ENCODE measurements around the gene TPRX1.
A peak's percentile ranks its signal among the peaks of the same experiment; 100 is the strongest.
"Not testable (repeated sequence)": the region's sequence is repeated elsewhere in the genome, so short reads cannot be mapped to it uniquely, and the experiment has no call there.

The TPRX1 gene

DNA sequence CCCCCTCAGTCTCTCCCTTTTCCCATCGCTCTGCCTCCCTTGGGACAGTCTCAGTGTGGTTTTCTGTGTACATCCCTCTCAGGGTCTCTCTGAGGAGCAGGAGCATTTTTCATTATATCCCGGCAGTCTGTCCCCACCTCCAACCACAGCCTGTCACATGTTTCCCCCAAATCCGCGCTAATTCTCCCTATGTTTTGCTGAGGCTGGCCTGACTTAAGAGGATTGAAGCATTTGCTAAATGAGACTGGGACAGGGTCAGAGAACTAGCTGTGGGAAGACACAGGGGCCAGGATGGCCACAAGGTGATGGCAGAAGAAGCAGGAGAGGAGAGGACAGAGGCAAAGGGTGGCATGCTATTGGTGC lies 5.5 kb downstream of the TPRX1 start:
- DNase-seq: no peak

GRCh38 chr19:47797996-47798903 lies 6.1 kb downstream of the TPRX1 start:
- no peak for DNase-seq

DNA sequence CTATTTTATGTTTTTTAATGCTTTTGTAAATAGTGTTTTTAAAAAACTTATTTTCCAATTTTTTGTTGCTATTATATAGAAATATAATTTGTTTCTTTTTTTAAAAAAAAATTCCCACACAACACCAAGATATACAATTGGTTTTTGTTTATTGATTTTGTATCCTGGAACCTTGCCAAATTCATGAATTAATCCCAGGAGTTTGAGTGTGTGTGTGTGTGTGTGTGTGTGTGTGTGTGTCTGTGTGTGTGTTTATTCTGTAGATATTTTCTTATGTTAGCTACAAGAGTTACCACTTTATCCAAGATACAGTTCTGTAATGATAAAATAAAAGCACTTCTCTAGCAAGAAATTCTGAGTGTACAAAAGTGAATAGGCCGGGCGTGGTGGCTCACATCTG lies 7.6 kb downstream of the TPRX1 start:
- DNase-seq: no peak

- no peak for DNase-seq
These were observed 9.8 kb downstream of the TPRX1 start for GRCh38 chr19:47794526-47794925.

DNA sequence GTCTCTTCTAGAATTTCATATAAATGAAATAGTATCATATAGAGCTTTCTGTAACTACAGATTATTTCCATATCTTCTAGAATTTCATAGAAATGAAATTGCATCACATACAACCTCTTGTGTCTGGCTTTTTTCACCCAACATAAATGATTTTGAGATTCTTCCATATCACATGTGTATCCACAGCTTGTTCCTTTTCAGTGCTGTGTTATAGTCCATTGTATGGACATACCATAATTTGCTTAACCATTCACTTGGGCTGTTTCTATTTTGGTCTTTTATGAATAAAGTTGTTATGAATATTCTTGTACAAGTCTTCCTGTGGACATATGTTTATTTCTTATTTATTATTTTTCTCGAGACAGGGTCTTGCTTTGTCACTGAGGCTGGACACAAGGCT lies 11.7 kb downstream of the TPRX1 start:
- no peak for DNase-seq

DNA sequence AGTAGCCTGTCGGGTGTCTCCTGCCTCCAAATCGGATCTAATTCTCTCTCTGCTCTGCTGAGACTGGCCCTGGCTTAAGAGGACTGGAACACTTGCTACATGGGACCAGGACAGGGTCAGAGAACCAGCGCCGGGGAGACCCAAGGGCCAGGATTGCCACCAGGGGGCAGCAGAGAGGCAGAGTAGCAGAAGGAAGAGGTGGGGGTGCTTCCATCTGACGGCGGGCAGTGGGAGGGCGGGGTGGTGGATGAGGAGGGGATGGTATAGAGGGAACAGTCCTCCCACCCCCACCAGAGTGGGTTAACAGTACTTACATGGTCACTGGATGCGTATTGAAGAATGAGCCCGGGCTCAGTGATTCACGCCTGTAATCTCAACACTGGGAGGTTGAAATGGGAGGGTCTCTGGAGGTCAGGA lies 13.9 kb downstream of the TPRX1 start:
- peak; percentile 89 for DNase-seq

DNA sequence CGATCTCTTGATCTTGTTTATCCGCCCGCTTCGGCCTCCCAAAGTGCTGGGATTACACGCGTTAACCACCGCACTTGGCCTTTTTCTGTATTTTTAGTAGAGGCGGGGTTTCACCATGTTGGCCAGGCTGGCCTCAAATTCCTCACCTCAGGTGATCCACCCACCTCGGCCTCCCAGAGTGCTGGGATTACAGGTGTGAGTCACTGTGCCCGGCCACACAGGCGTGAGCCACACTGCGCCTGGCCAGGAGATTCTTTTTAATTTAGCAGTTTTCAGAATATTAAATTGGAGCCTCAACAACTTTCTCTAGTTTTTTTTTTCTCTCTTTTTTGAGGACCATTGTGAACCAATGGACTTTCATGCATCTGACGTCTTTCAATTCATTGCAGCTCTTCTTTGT lies 14.5 kb downstream of the TPRX1 start:
- DNase-seq: not testable (repeated sequence)

GRCh38 chr19:47787307-47787706 lies 17.0 kb downstream of the TPRX1 start:
- DNase-seq: not testable (repeated sequence)

DNA sequence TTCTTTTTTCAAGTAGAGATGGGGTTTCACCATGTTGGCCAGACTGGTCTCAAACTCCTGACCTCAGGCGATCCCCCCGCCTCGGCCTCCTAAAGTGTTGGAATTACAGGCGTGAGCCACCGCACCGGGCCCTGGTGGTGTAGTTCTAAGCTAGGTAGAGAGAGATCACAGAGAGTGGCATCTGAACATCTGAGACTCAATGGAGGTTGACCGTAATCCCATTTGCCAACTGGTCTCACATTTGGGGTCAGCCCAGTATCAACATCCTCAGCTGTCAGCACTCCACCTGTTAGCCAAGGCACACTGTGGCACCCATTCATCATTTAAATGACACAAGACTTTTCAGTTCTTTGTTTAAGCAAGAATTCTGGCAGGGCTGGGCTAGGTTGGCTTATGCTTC lies 17.8 kb downstream of the TPRX1 start:
- no peak for DNase-seq

- no peak for DNase-seq
These were observed 22.6 kb downstream of the TPRX1 start for GRCh38 chr19:47781590-47782262.

DNA sequence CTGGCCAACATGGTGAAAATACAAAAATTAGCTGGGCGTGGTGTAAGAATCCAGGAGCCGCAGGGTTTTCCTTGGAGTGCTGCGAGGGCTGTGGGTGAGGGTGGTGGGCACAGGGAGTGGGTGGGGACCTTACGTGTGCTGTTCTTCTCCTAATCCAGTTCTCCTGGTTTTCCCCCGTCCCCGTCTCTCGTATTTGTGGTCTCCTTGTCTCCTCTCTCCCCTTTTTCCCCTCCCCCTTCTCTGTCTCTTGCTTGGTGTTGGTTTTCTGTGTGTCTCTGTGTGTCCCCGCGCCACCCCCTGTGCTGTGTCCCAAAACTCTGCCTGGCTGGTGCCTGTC lies 24.2 kb downstream of the TPRX1 start:
- DNase-seq: no peak

- no peak for DNase-seq
These were observed 24.7 kb downstream of the TPRX1 start for GRCh38 chr19:47779524-47780214.

GRCh38 chr19:47778954-47779351 lies 25.4 kb downstream of the TPRX1 start:
- no peak for DNase-seq

- peak; percentile 77 for DNase-seq
These were observed 26.1 kb downstream of the TPRX1 start, which contains the start of gene SELENOW for GRCh38 chr19:47778049-47778953. Gene SELENOW (plus strand): TSS chr19:47778703. CDS start chr19:47778786, 83 bp downstream.

- not testable (repeated sequence) for DNase-seq
These were observed 26.9 kb downstream of the TPRX1 start for GRCh38 chr19:47777245-47778048.

GRCh38 chr19:47776568-47776967 lies 27.8 kb downstream of the TPRX1 start:
- no peak for DNase-seq

- DNase-seq: not testable (repeated sequence)
These were observed 33.1 kb downstream of the TPRX1 start for GRCh38 chr19:47771291-47771690.

GRCh38 chr19:47769534-47769933 lies 34.8 kb downstream of the TPRX1 start:
- no peak for DNase-seq

DNA sequence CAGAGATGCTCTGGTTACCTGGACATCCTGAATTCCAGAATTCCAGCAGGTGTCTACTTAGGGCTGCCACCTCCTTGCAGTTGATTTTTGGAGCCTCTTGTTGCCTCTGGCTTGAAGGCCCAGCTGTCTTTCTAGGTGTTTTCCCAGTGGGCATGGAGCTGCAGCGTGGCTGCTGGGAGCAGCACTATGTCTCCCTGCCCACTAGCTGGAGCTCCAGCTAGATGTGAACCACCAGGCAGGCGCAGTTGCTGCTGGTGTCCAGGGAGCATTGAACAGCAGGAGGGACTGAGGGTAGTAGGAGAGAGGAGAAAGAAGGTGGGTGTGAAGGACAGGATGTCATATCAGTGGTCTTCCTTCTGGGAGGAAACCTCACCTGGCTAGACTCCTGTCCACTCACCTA lies 35.7 kb downstream of the TPRX1 start:
- no peak for DNase-seq

DNA sequence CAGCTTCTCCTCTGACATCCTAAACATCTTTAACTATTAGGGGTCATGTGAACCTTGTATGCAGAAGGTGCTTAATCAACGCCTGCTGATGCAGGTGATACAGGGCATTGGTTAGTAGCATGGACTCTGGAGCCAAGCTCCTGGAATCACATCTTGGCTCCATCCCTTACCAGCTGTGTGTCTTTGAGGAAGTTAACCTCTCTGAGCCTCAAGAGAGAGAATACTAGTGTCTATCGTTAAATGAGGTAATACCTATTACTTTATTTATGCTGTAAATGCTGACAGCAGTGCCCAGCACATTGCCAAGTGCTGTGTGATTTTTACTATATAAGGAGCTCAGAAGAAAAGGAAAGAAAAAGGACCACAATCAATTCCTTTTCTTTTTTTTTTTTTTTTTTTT lies 37.0 kb downstream of the TPRX1 start:
- no peak for DNase-seq

- DNase-seq: no peak
These were observed 37.7 kb downstream of the TPRX1 start for GRCh38 chr19:47766670-47767069.

DNA sequence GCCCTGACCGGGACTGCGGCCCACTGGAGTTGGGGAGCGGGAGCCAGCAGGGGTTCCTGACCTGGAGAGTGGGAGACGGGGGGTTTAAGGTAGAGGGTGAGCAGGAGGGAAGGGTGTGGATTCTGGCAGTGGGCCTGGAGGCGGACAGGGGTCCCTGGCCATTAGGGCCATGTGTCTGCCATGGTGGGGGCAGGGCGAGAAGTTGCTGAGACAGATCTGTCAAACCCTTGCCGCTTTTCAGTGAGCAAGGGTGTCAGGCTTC lies 38.1 kb downstream of the TPRX1 start:
- DNase-seq: no peak
